ENCODE measurements around the gene HBEGF.
A peak's percentile ranks its signal among the peaks of the same experiment; 100 is the strongest.

The HBEGF gene

GRCh38 chr5:140382866-140383265 is 36.5 kb upstream of the HBEGF start:
- in situ Hi-C loops (cut with HindIII; ENCODE audit: low sequenced_read_pairs): no loop called here
- no peak for DNase-seq (ENCODE audit: low read depth, low spot score)
- H3K4me3 ChIP-seq (ENCODE audit: low read depth, low read length): no peak overlapping the region
- TF ChIP-seq CTCF (IDR thresholded peaks at IDR 0.05; ENCODE audit: low read depth, low read length): no peak

GRCh38 chr5:140381972-140382371 is 35.6 kb upstream of the HBEGF start:
- TF ChIP-seq CTCF (IDR thresholded peaks at IDR 0.05; ENCODE audit: low read depth, low read length): no peak
- no peak for DNase-seq (ENCODE audit: low read depth, low spot score)
- in situ Hi-C loops (cut with HindIII; ENCODE audit: low sequenced_read_pairs): no loop called here
- no peak overlapping the region for H3K4me3 ChIP-seq (ENCODE audit: low read depth, low read length)

- no peak overlapping the region for H3K4me3 ChIP-seq (ENCODE audit: low read depth, low read length)
- in situ Hi-C loops (cut with HindIII; ENCODE audit: low sequenced_read_pairs): no loop called here
- no peak for DNase-seq (ENCODE audit: low read depth, low spot score)
- no peak for TF ChIP-seq CTCF (IDR thresholded peaks at IDR 0.05; ENCODE audit: low read depth, low read length)
These were observed 34.9 kb upstream of the HBEGF start for GRCh38 chr5:140381351-140381750.

GRCh38 chr5:140372971-140373487 is 26.6 kb upstream of the HBEGF start:
- in situ Hi-C loops (cut with HindIII; ENCODE audit: low sequenced_read_pairs): no loop called here
- DNase-seq (ENCODE audit: low read depth, low spot score): peak; percentile 76
- H3K4me3 ChIP-seq (ENCODE audit: low read depth, low read length): no peak overlapping the region
- peak; percentile 92 for TF ChIP-seq CTCF (IDR thresholded peaks at IDR 0.05; ENCODE audit: low read depth, low read length)

GRCh38 chr5:140371356-140372151 is 25.2 kb upstream of the HBEGF start:
- no peak for TF ChIP-seq CTCF (IDR thresholded peaks at IDR 0.05; ENCODE audit: low read depth, low read length)
- no peak for DNase-seq (ENCODE audit: low read depth, low spot score)
- no peak overlapping the region for H3K4me3 ChIP-seq (ENCODE audit: low read depth, low read length)
- in situ Hi-C loops (cut with HindIII; ENCODE audit: low sequenced_read_pairs): no loop called here

GRCh38 chr5:140367256-140368013 is 21.0 kb upstream of the HBEGF start:
- DNase-seq (ENCODE audit: low read depth, low spot score): no peak
- no peak for TF ChIP-seq CTCF (IDR thresholded peaks at IDR 0.05; ENCODE audit: low read depth, low read length)
- H3K4me3 ChIP-seq (ENCODE audit: low read depth, low read length): no peak overlapping the region
- in situ Hi-C loops (cut with HindIII; ENCODE audit: low sequenced_read_pairs): no loop called here
